ENCODE results near the gene MCM9.

The MCM9 gene

GRCh38 chr6:118862443-118862842, 72.5 kb downstream of the MCM9 start:
- Histone ChIP-seq H3K9me3 (no peaks in the 10 kb centered on the region), H3K27me3 (no peaks in the 10 kb centered on the region), H3K4me3 (no peak overlapping the region), H3K4me1 (peaks cover 0 to 17% (median 4%) of the 10 kb centered on the region in 4 donors), H3K36me3 (peaks cover 0 to 17% (median 9%) of the 10 kb centered on the region in 3 donors), H3K27ac (no peak overlapping the region)
- no peak for TF ChIP-seq CTCF (IDR thresholded peaks at IDR 0.05)
- DNase-seq: no peak
- intact Hi-C loops (cut with DNase I; ENCODE audit: low total_unique reads): no loop called here

GRCh38 chr6:118860880-118861279, 74.1 kb downstream of the MCM9 start:
- Histone ChIP-seq H3K27ac (no peak overlapping the region), H3K9me3 (no peaks in the 10 kb centered on the region), H3K4me3 (no peak overlapping the region), H3K4me1 (peaks cover 0 to 17% (median 4%) of the 10 kb centered on the region in 4 donors), H3K27me3 (no peaks in the 10 kb centered on the region), H3K36me3 (peaks cover 0 to 17% (median 9%) of the 10 kb centered on the region in 3 donors)
- TF ChIP-seq CTCF (IDR thresholded peaks at IDR 0.05): no peak
- intact Hi-C loops (cut with DNase I; ENCODE audit: low total_unique reads): no loop called here
- DNase-seq: no peak

- intact Hi-C loops (cut with DNase I; ENCODE audit: low total_unique reads): no loop called here
- H3K27me3 ChIP-seq: no peaks in the 10 kb centered on the region
- no peak for DNase-seq
- TF ChIP-seq CTCF (IDR thresholded peaks at IDR 0.05): no peak
- peaks cover 0 to 17% (median 9%) of the 10 kb centered on the region in 3 donors for H3K36me3 ChIP-seq
- no peaks in the 10 kb centered on the region for H3K9me3 ChIP-seq
- peaks cover 0 to 16% (median 4%) of the 10 kb centered on the region in 4 donors for H3K4me1 ChIP-seq
- no peak overlapping the region for H3K27ac ChIP-seq
- no peak overlapping the region for H3K4me3 ChIP-seq
Measured at GRCh38 chr6:118860363-118860762, 74.6 kb downstream of the MCM9 start.

GRCh38 chr6:118859517-118860064, 75.4 kb downstream of the MCM9 start:
- H3K27me3 ChIP-seq: no peaks in the 10 kb centered on the region
- peaks cover 0 to 8% (median 2%) of the 10 kb centered on the region in 4 donors for H3K4me1 ChIP-seq
- peaks cover 0 to 17% (median 9%) of the 10 kb centered on the region in 3 donors for H3K36me3 ChIP-seq
- TF ChIP-seq CTCF (IDR thresholded peaks at IDR 0.05): no peak
- intact Hi-C loops (cut with DNase I; ENCODE audit: low total_unique reads): no loop called here
- no peak overlapping the region for H3K4me3 ChIP-seq
- H3K27ac ChIP-seq: no peak overlapping the region
- no peaks in the 10 kb centered on the region for H3K9me3 ChIP-seq
- no peak for DNase-seq

GRCh38 chr6:118856301-118856700, 78.7 kb downstream of the MCM9 start:
- intact Hi-C loops (cut with DNase I; ENCODE audit: low total_unique reads): no loop called here
- H3K27me3 ChIP-seq: no peaks in the 10 kb centered on the region
- no peak overlapping the region for H3K27ac ChIP-seq
- no peaks in the 10 kb centered on the region for H3K9me3 ChIP-seq
- H3K4me3 ChIP-seq: no peak overlapping the region
- no peaks in the 10 kb centered on the region for H3K4me1 ChIP-seq
- H3K36me3 ChIP-seq: peaks cover 0 to 9% (median 7%) of the 10 kb centered on the region in 3 donors
- TF ChIP-seq CTCF (IDR thresholded peaks at IDR 0.05): no peak
- DNase-seq: no peak

- no peak for DNase-seq
- no peak overlapping the region for H3K4me3 ChIP-seq
- H3K4me1 ChIP-seq: no peaks in the 10 kb centered on the region
- TF ChIP-seq CTCF (IDR thresholded peaks at IDR 0.05): no peak
- no peak overlapping the region for H3K27ac ChIP-seq
- intact Hi-C loops (cut with DNase I; ENCODE audit: low total_unique reads): no loop called here
- H3K36me3 ChIP-seq: peaks cover 0 to 8% (median 0%) of the 10 kb centered on the region in 3 donors
- no peaks in the 10 kb centered on the region for H3K27me3 ChIP-seq
- no peaks in the 10 kb centered on the region for H3K9me3 ChIP-seq
Measured at GRCh38 chr6:118853408-118853807, 81.6 kb downstream of the MCM9 start.
